ENCODE results near the gene RNF34. TPM values are rescaled to one million over a fixed set of nuclear protein-coding genes. Genes with fewer than 3 reads are reported as not detected.

The RNF34 gene
- total and polyA plus RNA-seq, 2 of the 8 experiments (the other 6 are each of a cell fraction or from before 2014, with no cell fraction given): 37.9 to 57.6 TPM

DNA sequence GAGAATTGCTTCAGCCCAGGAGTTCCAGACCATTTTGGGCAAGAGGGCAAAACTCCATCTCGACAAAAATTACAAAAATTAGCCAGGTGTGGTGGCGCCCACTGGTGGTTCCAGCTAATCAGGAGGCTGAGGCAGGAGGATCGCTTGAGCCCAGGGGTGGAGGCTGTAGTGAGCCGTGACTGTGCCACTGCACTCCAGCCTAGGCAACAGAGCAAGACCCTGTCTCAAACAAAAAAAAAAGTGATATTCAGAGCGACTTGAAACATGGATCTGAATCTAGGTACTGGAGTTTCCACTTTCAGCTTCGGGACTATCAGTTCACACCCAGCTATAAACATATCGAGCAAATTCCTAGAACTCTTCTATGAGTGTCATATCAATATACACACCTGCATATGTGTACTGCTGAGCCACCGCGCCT lies 16.3 kb upstream of the RNF34 start:
- Histone ChIP-seq H4K20me1 (replicated peaks in 1 of 2; ENCODE audit: control insufficient read depth in 1 of 2, insufficient read depth in 2 of 2, low read length in 2 of 2) (no peaks in the 10 kb centered on the region), H3K9ac (replicated peaks in 1 of 4; ENCODE audit: extremely low read depth in 1 of 4, low read depth in 3 of 4, low read length in 3 of 4) (no peak overlapping the region), H3K36me3 (ENCODE audit: control insufficient read depth in 2 of 4, insufficient read depth in 4 of 4, low read length in 3 of 4) (no peaks in the 10 kb centered on the region), H2BK15ac (ENCODE audit: low read length) (no peak overlapping the region), H3K56ac (replicated peaks; ENCODE audit: insufficient read length, low read depth, low read length) (no peak overlapping the region), H3K23me2 (ENCODE audit: low read depth, low read length) (no peaks in the 10 kb centered on the region), H4K5ac (ENCODE audit: insufficient read length, low read depth, low read length) (no peak overlapping the region), H3K23ac (ENCODE audit: insufficient read length) (no peak overlapping the region), H3K27ac (ENCODE audit: low read depth, low read length) (no peak overlapping the region), H3K4me3 (ENCODE audit: extremely low read depth in 1 of 4, insufficient read depth in 2 of 4, low read depth in 3 of 4, low read length in 4 of 4) (no peak overlapping the region), H2BK12ac (ENCODE audit: low read depth, low read length) (no peak overlapping the region), H4K8ac (ENCODE audit: extremely low read depth, insufficient read depth, low read length) (no peak overlapping the region), H3K27me3 (replicated peaks in 1 of 4; ENCODE audit: control insufficient read depth in 3 of 4, extremely low read depth in 1 of 4, insufficient read depth in 3 of 4, low read length in 3 of 4) (no peaks in the 10 kb centered on the region), H4K91ac (replicated peaks; ENCODE audit: insufficient read length, low read length) (no peak overlapping the region), H3K14ac (ENCODE audit: insufficient read length) (no peak overlapping the region), H2BK20ac (ENCODE audit: low read length) (no peak overlapping the region), H3K79me2 (ENCODE audit: control insufficient read depth in 1 of 2, insufficient read depth in 2 of 2, low read length in 2 of 2) (no peaks in the 10 kb centered on the region), H3K4ac (replicated peaks; ENCODE audit: insufficient read length, low read depth, low read length) (no peak overlapping the region), H2AFZ (ENCODE audit: low read length) (no peak overlapping the region), H2BK120ac (replicated peaks; ENCODE audit: low read depth, low read length) (no peak overlapping the region), H3K9me3 (ENCODE audit: insufficient read depth in 2 of 2, low read depth in 1 of 2, low read length in 1 of 2) (no peaks in the 10 kb centered on the region), H3K18ac (ENCODE audit: extremely low read depth, low read length) (no peak overlapping the region), H2BK5ac (ENCODE audit: low read depth, low read length) (no peak overlapping the region), H2AK5ac (ENCODE audit: low read depth, low read length) (no peak overlapping the region), H3K4me2 (ENCODE audit: insufficient read depth in 1 of 2, low read depth in 2 of 2, low read length in 2 of 2) (no peak overlapping the region), H3K79me1 (ENCODE audit: low read depth, low read length) (no peaks in the 10 kb centered on the region), H3K4me1 (replicated peaks in 1 of 4; ENCODE audit: control insufficient read depth in 3 of 4, insufficient read depth in 4 of 4, low read length in 3 of 4) (no peaks in the 10 kb centered on the region)
- CTCF ChIA-PET (ENCODE audit: partially characterized antibody): interaction anchor here (0.6 to 1.9 kb wide), 14 partner anchors 10 to 1937 kb away, joined by 3 to 5 read pairs (median 4); no protein-coding TSS in a partner anchor
- POLR2A ChIA-PET (ENCODE audit: partially characterized antibody): interaction anchor here (1.2 kb wide), 1 partner anchor 17 kb away, joined by 8 read pairs; the partner anchor contains the start of gene RNF34
- no peak for FAIRE-seq
- 87% methylated on average over 9 of the region's 9 CpGs; no CpG with 5 or more reads in 1 of the 2 experiments for WGBS, 2 experiments (ENCODE audit: extremely low coverage in 1 of 2, insufficient coverage in 1 of 2, insufficient read length in 1 of 2, insufficient replicate concordance in 2 of 2, low coverage in 1 of 2, low lambda C conversion rate in 2 of 2, missing lambda C conversion rate in 1 of 2)
- no peak for TF ChIP-seq TBP (IDR thresholded peaks at IDR 0.05; ENCODE audit: low read depth, low read length)
- TF ChIP-seq RAD21 (IDR thresholded peaks at IDR 0.05 in 1 of 2, conservative IDR thresholded peaks at IDR 0.05 in 1 of 2; ENCODE audit: low read depth in 2 of 2, low read length in 2 of 2): peak; percentile 5 to 35; a peak in 1 of 4 replicates
- TF ChIP-seq, protein P1, sequence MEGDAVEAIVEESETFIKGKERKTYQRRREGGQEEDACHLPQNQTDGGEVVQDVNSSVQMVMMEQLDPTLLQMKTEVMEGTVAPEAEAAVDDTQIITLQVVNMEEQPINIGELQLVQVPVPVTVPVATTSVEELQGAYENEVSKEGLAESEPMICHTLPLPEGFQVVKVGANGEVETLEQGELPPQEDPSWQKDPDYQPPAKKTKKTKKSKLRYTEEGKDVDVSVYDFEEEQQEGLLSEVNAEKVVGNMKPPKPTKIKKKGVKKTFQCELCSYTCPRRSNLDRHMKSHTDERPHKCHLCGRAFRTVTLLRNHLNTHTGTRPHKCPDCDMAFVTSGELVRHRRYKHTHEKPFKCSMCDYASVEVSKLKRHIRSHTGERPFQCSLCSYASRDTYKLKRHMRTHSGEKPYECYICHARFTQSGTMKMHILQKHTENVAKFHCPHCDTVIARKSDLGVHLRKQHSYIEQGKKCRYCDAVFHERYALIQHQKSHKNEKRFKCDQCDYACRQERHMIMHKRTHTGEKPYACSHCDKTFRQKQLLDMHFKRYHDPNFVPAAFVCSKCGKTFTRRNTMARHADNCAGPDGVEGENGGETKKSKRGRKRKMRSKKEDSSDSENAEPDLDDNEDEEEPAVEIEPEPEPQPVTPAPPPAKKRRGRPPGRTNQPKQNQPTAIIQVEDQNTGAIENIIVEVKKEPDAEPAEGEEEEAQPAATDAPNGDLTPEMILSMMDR (IDR thresholded peaks at IDR 0.05; ENCODE audit: control extremely low read depth in 1 of 3, insufficient read depth in 1 of 3, low read depth in 1 of 3, low read length in 3 of 3): peak; percentile 14 to 32 (median 21); a peak in 2 of 4 replicates
- TF ChIP-seq KDM1A (IDR thresholded peaks at IDR 0.05; ENCODE audit: borderline replicate concordance, low read length): peak; percentile 70; the same call in 1 of the 2 replicates
- TF ChIP-seq ASH2L (IDR thresholded peaks at IDR 0.05; ENCODE audit: low read length): no peak
- DNase-seq (ENCODE audit: low read depth in 1 of 2, low spot score in 2 of 2): no peak
